Keratinocyte (primary cell): ENCODE measurements around the gene NEGR1. TPM values are rescaled to one million over a fixed set of nuclear protein-coding genes. Genes with fewer than 3 reads are reported as not detected.

Experiments used
- DNase-seq: peaks from one replicate; pipeline ENCODE4 v3.0.0-alpha.2; 2011; ENCODE audit warnings: low read depth, missing footprints, low spot score
- FAIRE-seq: peaks from 2 replicates; lab custom pipeline; 2011; peaks lifted over from hg19 to GRCh38; lab: Jason Lieb, UNC
- H2AFZ ChIP-seq: 2 replicates; pipeline ENCODE4 v1.6.0; 2012; ENCODE audit warnings: low read length, control low read depth, inconsistent platforms; ENCODE audit not compliant: control insufficient read depth
- H3K27ac ChIP-seq: 2 replicates; pipeline ENCODE4 v1.5.1; 2011; ENCODE audit warnings: low read length; ENCODE audit not compliant: control insufficient read depth, insufficient read depth
- H3K27me3 ChIP-seq: 3 replicates; pipeline ENCODE4 v1.6.0; 2011; ENCODE audit warnings: low read length; ENCODE audit not compliant: control insufficient read depth, insufficient read depth; ENCODE audit errors: extremely low read depth
- H3K36me3 ChIP-seq, 2 experiments: 2 replicates in 1 of 2; 3 replicates in 1 of 2; pipeline ENCODE4 v1.5.1; 2011; ENCODE audit warnings: low read length in 2 of 2, mild to moderate bottlenecking in 1 of 2; ENCODE audit not compliant: control insufficient read depth in 2 of 2, insufficient read depth in 2 of 2; ENCODE audit errors: extremely low read depth in 1 of 2
- H3K4me1 ChIP-seq: 3 replicates; pipeline ENCODE4 v1.5.1; 2011; ENCODE audit warnings: low read length; ENCODE audit not compliant: control insufficient read depth, insufficient read depth; ENCODE audit errors: extremely low read depth
- H3K4me2 ChIP-seq: 3 replicates; pipeline ENCODE4 v1.6.0; 2011; ENCODE audit warnings: low read depth, low read length; ENCODE audit not compliant: control insufficient read depth, insufficient read depth; ENCODE audit errors: extremely low read depth
- H3K4me3 ChIP-seq, 3 experiments: fragments of 200-600 bp in 1 of 3; sonication (generic) in 1 of 3; 2 replicates in 2 of 3; 3 replicates in 1 of 3; pipeline ENCODE4 v1.5.1; 2011 to 2016; ENCODE audit warnings: low read length in 3 of 3, mild to moderate bottlenecking in 3 of 3, control low read depth in 2 of 3, inconsistent platforms in 1 of 3, low read depth in 1 of 3, mixed read lengths in 1 of 3, mixed run types in 1 of 3, moderate library complexity in 1 of 3; ENCODE audit not compliant: control insufficient read depth in 2 of 3, insufficient read depth in 2 of 3; ENCODE audit errors: extremely low read depth in 1 of 3
- H3K79me2 ChIP-seq: 2 replicates; pipeline ENCODE4 v1.6.0; 2012; ENCODE audit warnings: low read length; ENCODE audit not compliant: control insufficient read depth, insufficient read depth
- H3K9ac ChIP-seq: 3 replicates; pipeline ENCODE4 v1.6.0; 2011; ENCODE audit warnings: low read length; ENCODE audit not compliant: control insufficient read depth, insufficient read depth; ENCODE audit errors: extremely low read depth
- H3K9me1 ChIP-seq: 3 replicates; pipeline ENCODE4 v1.6.0; 2011; ENCODE audit warnings: low read length; ENCODE audit not compliant: control insufficient read depth, insufficient read depth; ENCODE audit errors: extremely low read depth
- H3K9me3 ChIP-seq: 2 replicates; pipeline ENCODE4 v1.5.1; 2012; ENCODE audit warnings: low read depth, low read length; ENCODE audit not compliant: control insufficient read depth
- H4K20me1 ChIP-seq: 3 replicates; pipeline ENCODE4 v1.6.0; 2011; ENCODE audit warnings: low read length; ENCODE audit not compliant: control insufficient read depth, insufficient read depth; ENCODE audit errors: extremely low read depth
- CTCF ChIP-seq, 3 experiments: IDR thresholded peaks in 1 of 3; conservative IDR thresholded peaks in 1 of 3; optimal IDR thresholded peaks in 1 of 3; 2 replicates in 2 of 3; 3 replicates in 1 of 3; pipeline versions ENCODE3 to v1.5.1; 2011; ENCODE audit warnings: low read length in 3 of 3, mild to moderate bottlenecking in 3 of 3, moderate library complexity in 2 of 3, control low read depth in 1 of 3, inconsistent platforms in 1 of 3; ENCODE audit not compliant: insufficient read depth in 2 of 3; ENCODE audit errors: extremely low read depth in 1 of 3
- EZH2 ChIP-seq: IDR thresholded peaks from one replicate; pipeline ENCODE4 v1.6.1; 2012; ENCODE audit warnings: inconsistent platforms, mild to moderate bottlenecking, low read length, moderate library complexity
- dilution Hi-C: fragments of 300-500 bp; cut with MboI; formaldehyde crosslinking; loops from one replicate; pipeline ENCODE4 v1.7.0; 2020; ENCODE audit warnings: low sequenced_read_pairs; ENCODE audit not compliant: extremely low pct_ligation_motif_present
- polyA plus RNA-seq, 5 experiments: library from polyadenylated mRNA; depleted of rRNA in 3 of 5; stranded (reverse) in 3 of 5; stranded (forward) in 1 of 5; unstranded in 1 of 5; fragments of >200 nt; gene quantifications; 1 replicate in 1 of 5; 2 replicates in 3 of 5; 3 replicates in 1 of 5; pipeline versions ENCODE4 v1.2.1 to v1.2.3, GENCODE V29; 2011 to 2012; ENCODE audit warnings: missing spikeins in 2 of 5, low read depth in 1 of 5, low replicate concordance in 1 of 5

NEGR1 gene
- polyA plus RNA-seq, 1 donor (not counting 4 experiments of a cell fraction or from before 2014, with no cell fraction given) = 1.6 TPM

GRCh38 chr1:71882637-71883036, 399.7 kb downstream of the NEGR1 start:
- no peaks in the 10 kb centered on the region for H3K9me1 ChIP-seq
- dilution Hi-C loops = no loop called here
- no peaks in the 10 kb centered on the region for H4K20me1 ChIP-seq
- no peaks in the 10 kb centered on the region for H3K36me3 ChIP-seq
- peaks cover 4% of the 10 kb centered on the region for H3K4me1 ChIP-seq
- no peak overlapping the region for H3K4me3 ChIP-seq
- H3K27ac ChIP-seq = no peak overlapping the region
- TF ChIP-seq CTCF (optimal IDR thresholded peaks at IDR 0.05 in 1 of 3, IDR thresholded peaks at IDR 0.05 in 1 of 3, conservative IDR thresholded peaks at IDR 0.05 in 1 of 3; ENCODE audit: extremely low read depth in 1 of 3, insufficient read depth in 2 of 3, low read length in 3 of 3) = no peak
- TF ChIP-seq EZH2 = no peak
- no peak overlapping the region for H3K9ac ChIP-seq
- H2AFZ ChIP-seq = no peak overlapping the region
- no peak for FAIRE-seq
- no peak overlapping the region for H3K4me2 ChIP-seq
- no peaks in the 10 kb centered on the region for H3K9me3 ChIP-seq
- no peaks in the 10 kb centered on the region for H3K27me3 ChIP-seq
- no peak for DNase-seq
- no peaks in the 10 kb centered on the region for H3K79me2 ChIP-seq

- Histone ChIP-seq H2AFZ (no peak overlapping the region), H3K79me2 (no peaks in the 10 kb centered on the region), H3K36me3 (no peaks in the 10 kb centered on the region), H3K4me2 (no peak overlapping the region), H3K27me3 (no peaks in the 10 kb centered on the region), H3K27ac (no peak overlapping the region), H3K9me3 (no peaks in the 10 kb centered on the region), H3K9me1 (no peaks in the 10 kb centered on the region), H3K9ac (no peak overlapping the region), H3K4me1 (peaks cover 4% of the 10 kb centered on the region), H3K4me3 (no peak overlapping the region), H4K20me1 (no peaks in the 10 kb centered on the region)
- dilution Hi-C loops = no loop called here
- no peak for DNase-seq
- no peak for FAIRE-seq
- TF ChIP-seq EZH2 = no peak
- TF ChIP-seq CTCF (optimal IDR thresholded peaks at IDR 0.05 in 1 of 3, IDR thresholded peaks at IDR 0.05 in 1 of 3, conservative IDR thresholded peaks at IDR 0.05 in 1 of 3; ENCODE audit: extremely low read depth in 1 of 3, insufficient read depth in 2 of 3, low read length in 3 of 3) = no peak
Measured at GRCh38 chr1:71882226-71882625, 400.1 kb downstream of the NEGR1 start.
